WTC11 (cell line): ENCODE measurements around the gene CCDC107. TPM values are rescaled to one million over a fixed set of nuclear protein-coding genes. Genes with fewer than 3 reads are reported as not detected.

Experiments used
- ATAC-seq: fragments of 200-7000 bp; cut with Tn5 transposase; 2 replicates; pipeline ENCODE4 v1.10.0; 2021; ENCODE audit warnings: mild to moderate bottlenecking, moderate library complexity
- CTCF ChIA-PET: fragments of 300-600 bp; sonication (Branson Sonifier 250); formaldehyde crosslinking; loops from one replicate; lab custom pipeline; 2021; ENCODE audit warnings: antibody characterized with exemption; lab: Charles Lee
- POLR2A ChIA-PET: fragments of 350-600 bp; sonication (Branson Sonifier 250); formaldehyde crosslinking; loops from one replicate; lab custom pipeline; 2021; ENCODE audit warnings: antibody characterized with exemption; lab: Charles Lee
- DNase-seq: peaks from one replicate; pipeline ENCODE4 v3.0.0; 2021; ENCODE audit warnings: low spot score
- H3K27ac Mint-ChIP-seq: 2 replicates; pipeline ENCODE4 v1.8.0; 2021; ENCODE audit warnings: mixed read lengths
- H3K27me3 Mint-ChIP-seq: 2 replicates; pipeline ENCODE4 v1.8.0; 2021; ENCODE audit warnings: low read depth, mild to moderate bottlenecking, moderate library complexity, mixed read lengths
- H3K36me3 Mint-ChIP-seq: 2 replicates; pipeline ENCODE4 v1.8.0; 2021; ENCODE audit warnings: mixed read lengths
- H3K4me1 Mint-ChIP-seq: 2 replicates; pipeline ENCODE4 v1.8.0; 2022; ENCODE audit warnings: mixed read lengths
- H3K4me3 Mint-ChIP-seq: 2 replicates; pipeline ENCODE4 v1.8.0; 2021; ENCODE audit warnings: mild to moderate bottlenecking, moderate library complexity, mixed read lengths
- H3K9me3 Mint-ChIP-seq: 2 replicates; pipeline ENCODE4 v1.8.0; 2021; ENCODE audit warnings: mixed read lengths
- CREB1 ChIP-seq: sonication (generic); formaldehyde crosslinking; IDR thresholded peaks from 2 replicates; pipeline ENCODE4 v1.8.0; 2023; ENCODE audit warnings: mild to moderate bottlenecking, missing genetic modification reagents
- ETV6 ChIP-seq: sonication (generic); formaldehyde crosslinking; IDR thresholded peaks from 2 replicates; pipeline ENCODE4 v1.8.1; 2022; ENCODE audit warnings: mild to moderate bottlenecking, missing genetic modification reagents
- FOXP1 ChIP-seq: sonication (generic); formaldehyde crosslinking; IDR thresholded peaks from 2 replicates; pipeline ENCODE4 v1.8.0; 2022; ENCODE audit warnings: missing genetic modification reagents, mild to moderate bottlenecking, moderate library complexity, borderline replicate concordance
- FOXP4 ChIP-seq: sonication (generic); formaldehyde crosslinking; IDR thresholded peaks from 2 replicates; pipeline ENCODE4 v1.8.0; 2022; ENCODE audit warnings: mild to moderate bottlenecking, missing genetic modification reagents
- GABPB1 ChIP-seq: sonication (generic); formaldehyde crosslinking; IDR thresholded peaks from 2 replicates; pipeline ENCODE4 v1.8.1; 2023; ENCODE audit warnings: mild to moderate bottlenecking, missing genetic modification reagents
- GTF2I ChIP-seq: fragments of 250-450 bp; sonication (Bioruptor Pico); conservative IDR thresholded peaks from 2 replicates; pipeline ENCODE4 v1.4.0; 2021; ENCODE audit warnings: mild to moderate bottlenecking
- JUN ChIP-seq: sonication (generic); formaldehyde crosslinking; IDR thresholded peaks from 2 replicates; pipeline ENCODE4 v1.8.0; 2023; ENCODE audit warnings: mild to moderate bottlenecking, missing genetic modification reagents
- NFYB ChIP-seq: sonication (generic); formaldehyde crosslinking; conservative IDR thresholded peaks from 2 replicates; pipeline ENCODE4 v1.8.0; 2022; ENCODE audit warnings: low read depth, missing genetic modification reagents
- NR3C1 ChIP-seq: sonication (generic); formaldehyde crosslinking; conservative IDR thresholded peaks from 2 replicates; pipeline ENCODE4 v1.8.1; 2023; ENCODE audit warnings: low read depth, mild to moderate bottlenecking, missing genetic modification reagents
- OVOL2 ChIP-seq: fragments of 250-450 bp; sonication (Bioruptor Pico); IDR thresholded peaks from 2 replicates; pipeline ENCODE4 v1.9.0; 2021; ENCODE audit warnings: mild to moderate bottlenecking, borderline replicate concordance
- SOX15 ChIP-seq: fragments of 250-450 bp; sonication (Bioruptor Pico); IDR thresholded peaks from 2 replicates; pipeline ENCODE4 v1.9.0; 2021; ENCODE audit warnings: mild to moderate bottlenecking
- TEAD4 ChIP-seq: sonication (generic); formaldehyde crosslinking; IDR thresholded peaks from 2 replicates; pipeline ENCODE4 v1.8.0; 2022; ENCODE audit warnings: mild to moderate bottlenecking, missing genetic modification reagents
- ZNF281 ChIP-seq: sonication (generic); formaldehyde crosslinking; IDR thresholded peaks from 2 replicates; pipeline ENCODE4 v1.8.0; 2023; ENCODE audit warnings: mild to moderate bottlenecking, missing genetic modification reagents
- ZNF512 ChIP-seq: sonication (generic); formaldehyde crosslinking; IDR thresholded peaks from 2 replicates; pipeline ENCODE4 v1.8.1; 2022; ENCODE audit warnings: missing genetic modification reagents, borderline replicate concordance
- total RNA-seq: library from RNA; stranded (reverse); gene quantifications from 3 replicates; pipeline ENCODE4 v1.2.3, GENCODE V29; 2021
- TF ChIP-seq, protein P1 (sequence below): sonication (generic); formaldehyde crosslinking; IDR thresholded peaks from 2 replicates; pipeline ENCODE4 v1.8.1; 2022; ENCODE audit warnings: mild to moderate bottlenecking, missing genetic modification reagents, moderate library complexity, borderline replicate concordance
- TF ChIP-seq, protein P2 (sequence below): sonication (generic); formaldehyde crosslinking; IDR thresholded peaks from 2 replicates; pipeline ENCODE4 v1.8.0; 2023; ENCODE audit warnings: missing genetic modification reagents

CCDC107 gene
- total RNA-seq, 1 experiment from 2014 or later: 10.8 TPM

DNA sequence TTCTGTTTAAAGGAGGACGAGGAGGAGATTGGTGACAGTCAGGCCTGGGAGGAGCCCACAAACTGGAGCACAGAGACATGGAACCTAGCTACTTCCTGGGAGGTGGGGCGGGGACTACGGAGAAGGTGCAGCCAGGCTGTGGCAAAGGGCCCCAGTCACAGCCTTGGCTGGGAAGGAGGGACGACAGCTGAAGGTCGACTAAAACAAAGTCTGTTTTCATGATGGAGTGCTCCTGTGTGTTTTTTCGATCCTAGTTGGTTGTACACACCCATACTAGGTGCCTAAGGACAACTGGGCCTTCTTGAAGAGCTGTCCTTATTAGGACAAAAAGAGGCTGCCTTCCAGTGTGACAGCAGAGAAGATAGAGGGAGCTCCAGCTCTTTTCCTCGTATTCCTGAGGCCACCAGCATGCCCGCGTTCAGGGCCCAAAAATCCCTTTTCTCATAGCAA is 2.9 kb downstream of the CCDC107 start:
- H3K4me3 Mint-ChIP-seq: no peak overlapping the region
- no peak for DNase-seq

DNA sequence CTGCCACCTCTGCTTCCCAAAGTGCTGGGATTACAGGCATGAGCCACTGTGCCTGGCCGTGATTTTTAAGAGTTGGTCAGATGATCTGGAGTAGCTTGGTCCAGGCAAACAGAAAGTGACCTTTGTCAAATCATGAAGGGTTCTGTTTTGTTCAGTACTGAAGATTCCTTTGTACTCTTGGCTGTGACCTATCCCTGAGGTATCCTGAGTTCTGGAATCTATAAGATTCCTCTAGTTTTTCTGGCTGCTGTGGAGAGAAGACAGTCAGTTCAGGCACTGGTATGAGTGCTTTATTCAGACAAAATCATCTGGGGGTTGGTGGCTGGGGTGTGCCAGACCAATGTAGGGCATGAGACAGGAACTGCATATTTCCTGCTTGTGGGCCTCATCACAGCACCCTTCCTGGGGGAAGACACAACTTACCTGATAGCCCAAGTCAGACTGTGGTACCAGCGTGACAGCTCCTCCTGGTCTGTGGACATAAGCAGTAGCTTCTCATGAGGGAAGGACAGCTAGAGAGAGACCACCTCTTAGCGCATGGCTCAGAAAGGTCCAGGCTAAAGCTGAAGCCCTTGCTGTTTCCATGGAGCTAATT is 3.8 kb downstream of the CCDC107 start:
- ChIA-PET CTCF (interaction anchor here (0.9 to 10.2 kb wide), 20 partner anchors 13 to 174 kb away, joined by 3 to 127 read pairs (median 6); partner anchors contain the start of genes CREB3, TLN1 and TPM2), POLR2A (interaction anchor here (1.0 to 6.8 kb wide), 5 partner anchors 19 to 70 kb away, joined by 4 to 38 read pairs (median 8); partner anchors contain the start of genes CREB3, TLN1 and TPM2)
- peaks cover 39% of the 10 kb centered on the region for H3K36me3 Mint-ChIP-seq
- peaks cover 11% of the 10 kb centered on the region for H3K27me3 Mint-ChIP-seq
- H3K27ac Mint-ChIP-seq: peak overlapping the region; percentile 81; the same call in 1 of the 2 replicates
- peaks cover 35% of the 10 kb centered on the region for H3K4me1 Mint-ChIP-seq
- H3K9me3 Mint-ChIP-seq: no peaks in the 10 kb centered on the region
- H3K4me3 Mint-ChIP-seq: no peak overlapping the region
- DNase-seq (no peak), ATAC-seq (no peak)
- TF ChIP-seq CREB1 (CRISPR knock-in tag): no peak
- no peak for TF ChIP-seq JUN (CRISPR knock-in tag)
- TF ChIP-seq, protein P1, sequence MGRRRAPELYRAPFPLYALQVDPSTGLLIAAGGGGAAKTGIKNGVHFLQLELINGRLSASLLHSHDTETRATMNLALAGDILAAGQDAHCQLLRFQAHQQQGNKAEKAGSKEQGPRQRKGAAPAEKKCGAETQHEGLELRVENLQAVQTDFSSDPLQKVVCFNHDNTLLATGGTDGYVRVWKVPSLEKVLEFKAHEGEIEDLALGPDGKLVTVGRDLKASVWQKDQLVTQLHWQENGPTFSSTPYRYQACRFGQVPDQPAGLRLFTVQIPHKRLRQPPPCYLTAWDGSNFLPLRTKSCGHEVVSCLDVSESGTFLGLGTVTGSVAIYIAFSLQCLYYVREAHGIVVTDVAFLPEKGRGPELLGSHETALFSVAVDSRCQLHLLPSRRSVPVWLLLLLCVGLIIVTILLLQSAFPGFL (CRISPR knock-in tag): no peak
- TF ChIP-seq FOXP1 (CRISPR knock-in tag): no peak
- no peak for TF ChIP-seq GABPB1
- TF ChIP-seq NR3C1 (CRISPR knock-in tag): no peak
- no peak for TF ChIP-seq FOXP4 (CRISPR knock-in tag)

More for the DNA sequence above, 2.9 kb downstream of the CCDC107 start:
- ChIA-PET POLR2A (interaction anchor here (1.0 to 6.8 kb wide), 5 partner anchors 20 to 70 kb away, joined by 4 to 38 read pairs (median 8); partner anchors contain the start of genes CREB3, TLN1 and TPM2), CTCF (interaction anchor here (0.8 to 10.2 kb wide), 24 partner anchors 9 to 175 kb away, joined by 3 to 127 read pairs (median 5); partner anchors contain the start of genes CREB3, GBA2, RGP1 and TLN1)
- ATAC-seq: no peak
- Mint-ChIP-seq H3K27ac (peak overlapping the region; percentile 76), H3K27me3 (peaks cover 20% of the 10 kb centered on the region), H3K9me3 (no peaks in the 10 kb centered on the region), H3K36me3 (peaks cover 39% of the 10 kb centered on the region), H3K4me1 (peaks cover 41% of the 10 kb centered on the region)
- no peak for TF ChIP-seq ZNF512 (CRISPR knock-in tag)
- no peak for TF ChIP-seq TEAD4 (CRISPR knock-in tag)
- no peak for TF ChIP-seq CREB1 (CRISPR knock-in tag)
- TF ChIP-seq OVOL2 (CRISPR knock-in tag): no peak

GRCh38 chr9:35662437-35662836 is 4.3 kb downstream of the CCDC107 start:
- Mint-ChIP-seq H3K4me1 (peaks cover 32% of the 10 kb centered on the region), H3K4me3 (peak overlapping the region; percentile 41; the same call in 1 of the 2 replicates), H3K9me3 (peaks cover 2% of the 10 kb centered on the region), H3K36me3 (peaks cover 39% of the 10 kb centered on the region), H3K27ac (0 out of 2 replicates have a peak overlapping the region, but pooled peaks have one; percentile 2), H3K27me3 (peaks cover 5% of the 10 kb centered on the region)
- CTCF ChIA-PET: interaction anchor here (3.2 to 10.2 kb wide), 2 partner anchors 27 to 33 kb away, joined by 49 to 127 read pairs; partner anchors contain the start of gene TPM2
- POLR2A ChIA-PET: interaction anchor here (6.8 kb wide), 1 partner anchor 28 kb away, joined by 38 read pairs; the partner anchor contains the start of gene TPM2
- DNase-seq (no peak), ATAC-seq (no peak)
- TF ChIP-seq ETV6 (CRISPR knock-in tag) (no peak), SOX15 (CRISPR knock-in tag) (no peak), NFYB (CRISPR knock-in tag) (no peak), JUN (CRISPR knock-in tag) (no peak), ZNF281 (CRISPR knock-in tag) (no peak), GTF2I (CRISPR knock-in tag) (no peak)
- TF ChIP-seq, protein P2, sequence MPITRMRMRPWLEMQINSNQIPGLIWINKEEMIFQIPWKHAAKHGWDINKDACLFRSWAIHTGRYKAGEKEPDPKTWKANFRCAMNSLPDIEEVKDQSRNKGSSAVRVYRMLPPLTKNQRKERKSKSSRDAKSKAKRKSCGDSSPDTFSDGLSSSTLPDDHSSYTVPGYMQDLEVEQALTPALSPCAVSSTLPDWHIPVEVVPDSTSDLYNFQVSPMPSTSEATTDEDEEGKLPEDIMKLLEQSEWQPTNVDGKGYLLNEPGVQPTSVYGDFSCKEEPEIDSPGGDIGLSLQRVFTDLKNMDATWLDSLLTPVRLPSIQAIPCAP (CRISPR knock-in tag): no peak
